ENCODE measurements around the gene ERC1.

The ERC1 gene

GRCh38 chr12:1533205-1533601, 542.2 kb downstream of the ERC1 start:
- DNase-seq, result no peak
- no peak for TF ChIP-seq CTCF (IDR thresholded peaks at IDR 0.05; ENCODE audit: low read depth, low read length)
- Histone ChIP-seq H3K4me3 (ENCODE audit: low read depth, low read length) (no peak overlapping the region), H3K27me3 (ENCODE audit: insufficient read depth, low read depth, severe bottlenecking) (peaks cover 18% of the 10 kb centered on the region), H3K27ac (no peak overlapping the region), H3K36me3 (no peaks in the 10 kb centered on the region), H3K9me3 (ENCODE audit: severe bottlenecking) (no peaks in the 10 kb centered on the region)

- Histone ChIP-seq H3K27ac (no peak overlapping the region), H3K9me3 (ENCODE audit: severe bottlenecking) (no peaks in the 10 kb centered on the region), H3K4me3 (ENCODE audit: low read depth, low read length) (no peak overlapping the region), H3K36me3 (no peaks in the 10 kb centered on the region), H3K27me3 (ENCODE audit: insufficient read depth, low read depth, severe bottlenecking) (peaks cover 18% of the 10 kb centered on the region)
- no peak for DNase-seq
- no peak for TF ChIP-seq CTCF (IDR thresholded peaks at IDR 0.05; ENCODE audit: low read depth, low read length)
Observed at GRCh38 chr12:1533602-1534304, 542.7 kb downstream of the ERC1 start.

- Histone ChIP-seq H3K27me3 (ENCODE audit: insufficient read depth, low read depth, severe bottlenecking) (peaks cover 15% of the 10 kb centered on the region), H3K4me3 (ENCODE audit: low read depth, low read length) (no peak overlapping the region)
- TF ChIP-seq CTCF (IDR thresholded peaks at IDR 0.05; ENCODE audit: low read depth, low read length), result no peak
Observed at GRCh38 chr12:1534748-1535147, 543.7 kb downstream of the ERC1 start.

GRCh38 chr12:1536817-1537216, 545.8 kb downstream of the ERC1 start:
- TF ChIP-seq CTCF (IDR thresholded peaks at IDR 0.05; ENCODE audit: low read depth, low read length), result no peak
- Histone ChIP-seq H3K27me3 (ENCODE audit: insufficient read depth, low read depth, severe bottlenecking) (peaks cover 4% of the 10 kb centered on the region), H3K9me3 (ENCODE audit: severe bottlenecking) (no peaks in the 10 kb centered on the region), H3K4me3 (ENCODE audit: low read depth, low read length) (no peak overlapping the region), H3K36me3 (no peaks in the 10 kb centered on the region), H3K27ac (no peak overlapping the region)
- DNase-seq, result no peak

More at GRCh38 chr12:1534748-1535147, 543.7 kb downstream of the ERC1 start:
- Histone ChIP-seq H3K9me3 (ENCODE audit: severe bottlenecking) (no peaks in the 10 kb centered on the region), H3K36me3 (no peaks in the 10 kb centered on the region), H3K27ac (no peak overlapping the region)
- no peak for DNase-seq

GRCh38 chr12:1539135-1539534, 548.1 kb downstream of the ERC1 start:
- Histone ChIP-seq H3K9me3 (ENCODE audit: severe bottlenecking) (no peaks in the 10 kb centered on the region), H3K27ac (no peak overlapping the region), H3K36me3 (no peaks in the 10 kb centered on the region), H3K4me3 (ENCODE audit: low read depth, low read length) (no peak overlapping the region), H3K27me3 (ENCODE audit: insufficient read depth, low read depth, severe bottlenecking) (no peaks in the 10 kb centered on the region)
- no peak for DNase-seq
- TF ChIP-seq CTCF (IDR thresholded peaks at IDR 0.05; ENCODE audit: low read depth, low read length), result no peak

GRCh38 chr12:1540690-1541089, 549.7 kb downstream of the ERC1 start:
- H3K27me3 ChIP-seq (ENCODE audit: insufficient read depth, low read depth, severe bottlenecking), result no peaks in the 10 kb centered on the region
- no peaks in the 10 kb centered on the region for H3K9me3 ChIP-seq (ENCODE audit: severe bottlenecking)
- H3K36me3 ChIP-seq, result no peaks in the 10 kb centered on the region
- no peak overlapping the region for H3K27ac ChIP-seq
- DNase-seq, result no peak
- no peak overlapping the region for H3K4me3 ChIP-seq (ENCODE audit: low read depth, low read length)
- TF ChIP-seq CTCF (IDR thresholded peaks at IDR 0.05; ENCODE audit: low read depth, low read length), result no peak

Measured in WERI-Rb-1 (cell line).